ENCODE measurements around the gene CRELD1.

The CRELD1 gene

DNA sequence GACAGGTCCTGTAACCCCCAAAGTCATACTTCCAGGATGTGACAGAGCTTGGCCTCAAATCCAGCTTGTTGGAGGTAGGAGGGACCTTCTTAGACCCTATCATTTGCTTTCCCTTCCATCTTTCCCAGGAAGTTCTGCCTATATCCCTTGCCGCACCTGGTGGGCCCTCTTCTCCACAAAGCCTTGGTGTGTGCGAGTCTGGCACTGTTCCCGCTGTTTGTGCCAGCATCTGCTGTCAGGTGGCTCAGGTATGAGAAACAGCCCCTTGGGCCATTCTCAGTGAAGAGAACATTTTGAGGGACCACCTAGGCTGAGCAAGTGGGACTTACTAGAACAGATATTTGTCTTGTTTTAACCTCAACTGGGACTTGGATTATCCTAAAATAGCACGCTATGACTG lies 29.7 kb upstream of the CRELD1 start:
- DNase-seq (ENCODE audit: low read depth, low spot score): no peak

GRCh38 chr3:9906480-9906879 lies 27.2 kb upstream of the CRELD1 start:
- DNase-seq (ENCODE audit: low read depth, low spot score): no peak

DNA sequence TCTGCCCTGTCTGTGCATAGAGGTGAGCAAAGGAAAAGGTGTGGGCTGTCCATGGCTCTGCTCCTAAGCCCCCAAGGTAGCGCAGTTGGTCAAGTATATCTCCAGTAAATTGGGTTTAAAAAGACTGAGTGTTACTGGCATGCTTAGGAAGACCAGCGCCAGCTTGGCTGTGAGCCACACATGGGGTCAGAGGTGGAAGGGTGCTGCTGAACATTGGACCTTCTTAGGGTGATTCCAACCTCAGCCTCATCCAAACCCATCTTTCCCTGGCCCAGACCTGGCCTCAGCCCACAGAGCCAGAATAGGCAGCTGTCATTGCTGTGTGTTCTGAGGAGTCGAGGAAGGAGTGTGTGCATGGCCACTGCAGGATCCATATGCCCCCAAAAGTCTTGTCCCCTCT lies 25.3 kb upstream of the CRELD1 start:
- DNase-seq (ENCODE audit: low read depth, low spot score): no peak

GRCh38 chr3:9909221-9910013 lies 24.2 kb upstream of the CRELD1 start:
- DNase-seq (ENCODE audit: low read depth, low spot score): no peak

DNA sequence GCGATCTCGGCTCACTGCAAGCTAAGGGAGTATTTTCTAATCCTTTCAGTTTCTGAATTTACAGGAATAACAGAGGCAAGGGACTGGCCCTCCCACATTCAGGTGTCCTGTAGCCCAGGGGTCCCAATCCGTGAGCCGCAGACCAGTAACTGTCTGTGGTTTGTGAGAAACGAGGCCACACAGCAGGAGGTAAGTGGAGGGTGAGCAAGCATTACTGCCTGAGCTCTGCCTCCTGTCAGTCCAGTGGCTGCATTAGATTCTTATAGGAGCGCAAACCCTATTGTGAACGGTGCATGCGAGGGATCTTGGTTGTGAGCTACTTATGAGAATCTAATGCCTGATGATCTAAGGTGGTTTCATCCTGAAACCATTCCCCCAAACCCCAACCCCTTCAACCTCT lies 21.8 kb upstream of the CRELD1 start:
- DNase-seq (ENCODE audit: low read depth, low spot score): no peak

DNA sequence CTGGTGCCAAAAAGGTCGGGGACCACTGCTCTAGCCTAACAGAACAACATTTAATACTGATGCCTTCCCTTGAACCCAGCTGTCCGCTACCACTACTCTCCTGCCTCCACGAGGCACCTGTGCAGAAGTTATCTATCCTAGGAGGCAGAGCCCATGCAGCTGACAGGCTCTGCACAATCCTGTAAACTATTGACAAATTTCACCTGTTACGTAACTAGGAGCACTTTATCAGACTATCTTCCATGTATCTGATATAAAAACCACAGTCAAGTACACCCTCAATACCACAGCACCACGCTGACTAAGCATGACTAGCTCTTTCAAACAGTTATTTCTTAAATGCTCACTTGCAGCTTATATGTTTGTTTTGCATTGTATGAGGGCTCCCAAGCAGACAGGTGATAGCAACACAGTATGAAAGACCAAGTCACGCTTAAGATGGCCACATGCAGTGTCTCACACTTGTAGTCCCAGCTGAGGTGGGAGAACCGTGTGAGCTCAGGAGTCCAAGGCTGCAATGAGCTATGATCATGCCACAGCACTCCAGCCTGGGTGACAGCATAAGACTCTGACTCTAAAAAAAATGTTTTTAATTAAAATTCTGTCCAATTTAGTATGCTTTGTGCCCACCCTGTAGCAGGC lies 21.2 kb upstream of the CRELD1 start:
- DNase-seq (ENCODE audit: low read depth, low spot score): no peak

DNA sequence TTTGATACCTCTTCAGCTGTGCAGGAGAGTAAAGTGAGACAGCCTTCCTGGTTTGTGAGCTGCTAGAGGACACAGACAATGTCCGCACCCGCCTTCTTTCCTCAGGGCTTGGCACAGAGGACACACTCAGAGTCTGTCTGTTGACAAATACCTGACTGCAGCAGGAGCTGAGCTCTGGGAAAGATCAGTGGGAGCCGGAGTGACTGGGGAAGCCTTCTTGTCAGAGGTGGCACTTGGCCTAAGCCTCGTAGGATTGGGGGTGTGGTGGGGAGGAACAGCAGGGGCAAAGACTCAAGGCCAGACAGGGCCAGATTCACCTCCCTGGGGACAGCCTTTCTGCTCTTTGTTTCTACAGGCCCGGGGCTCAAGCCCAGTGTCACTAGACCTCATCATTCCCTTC lies 20.0 kb upstream of the CRELD1 start:
- DNase-seq (ENCODE audit: low read depth, low spot score): no peak

DNA sequence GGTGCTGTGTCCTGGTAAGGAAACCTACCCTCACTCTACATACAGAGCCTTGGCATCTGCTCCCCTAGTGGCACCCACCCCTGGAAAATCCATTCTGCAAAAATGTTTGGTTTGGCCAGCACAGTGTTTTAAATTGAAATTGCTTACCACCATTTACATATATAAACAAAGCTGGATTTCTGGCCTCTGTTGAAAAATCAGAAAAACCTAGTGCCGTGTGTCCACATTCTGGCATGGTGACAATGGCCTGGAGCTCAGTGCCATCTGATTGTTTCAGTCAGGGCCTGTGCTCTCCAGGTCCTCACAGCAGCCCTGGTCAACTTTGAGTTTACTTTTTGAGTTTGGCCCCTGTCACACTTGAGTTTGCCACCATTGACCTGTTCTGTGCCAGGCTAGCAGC lies 19.6 kb upstream of the CRELD1 start:
- no peak for DNase-seq (ENCODE audit: low read depth, low spot score)

DNA sequence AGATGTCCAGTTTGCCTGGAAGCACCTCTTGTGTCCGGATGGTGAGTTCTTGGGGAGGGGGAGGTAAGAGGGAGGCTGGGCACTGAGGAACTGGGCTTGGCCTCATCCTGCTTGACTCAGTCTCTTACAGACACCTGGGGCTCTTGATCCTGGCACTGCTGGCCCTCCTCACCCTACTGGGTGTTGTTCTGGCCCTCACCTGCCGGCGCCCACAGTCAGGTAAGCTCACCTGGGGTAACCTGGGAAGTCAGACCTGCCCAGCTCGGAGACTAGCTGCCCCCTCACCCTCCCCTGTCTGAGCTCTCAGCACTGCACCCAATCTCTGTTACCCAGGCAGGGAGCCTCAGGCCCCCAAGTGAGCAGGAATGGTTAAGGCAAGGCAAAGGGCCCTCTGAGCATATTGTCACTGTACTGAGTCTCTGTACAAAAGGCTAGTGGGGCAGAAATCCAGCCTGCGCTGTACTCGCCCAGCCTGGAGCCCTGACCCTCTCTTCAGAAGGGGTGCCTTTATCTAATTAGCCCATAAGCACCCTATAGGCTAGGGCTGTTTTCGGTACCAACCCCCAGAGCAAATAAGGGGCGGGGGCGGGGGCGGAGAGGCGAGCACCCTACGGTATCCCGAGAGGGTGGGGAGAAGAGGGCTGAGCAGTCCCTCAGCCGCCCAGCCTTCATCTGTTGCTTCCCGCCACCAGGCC lies 18.9 kb upstream of the CRELD1 start:
- no peak for DNase-seq (ENCODE audit: low read depth, low spot score)

- DNase-seq (ENCODE audit: low read depth, low spot score): no peak
These were observed 18.1 kb upstream of the CRELD1 start for GRCh38 chr3:9915254-9916141.

- DNase-seq (ENCODE audit: low read depth, low spot score): no peak
These were observed 17.3 kb upstream of the CRELD1 start for GRCh38 chr3:9916346-9916733.

- DNase-seq (ENCODE audit: low read depth, low spot score): peak; percentile 65
These were observed 16.6 kb upstream of the CRELD1 start, which contains the start of gene IL17RC for GRCh38 chr3:9916734-9917680. TSS of gene IL17RC (plus strand) at chr3:9917098. CDS start at chr3:9917316, 218 bp downstream.

DNA sequence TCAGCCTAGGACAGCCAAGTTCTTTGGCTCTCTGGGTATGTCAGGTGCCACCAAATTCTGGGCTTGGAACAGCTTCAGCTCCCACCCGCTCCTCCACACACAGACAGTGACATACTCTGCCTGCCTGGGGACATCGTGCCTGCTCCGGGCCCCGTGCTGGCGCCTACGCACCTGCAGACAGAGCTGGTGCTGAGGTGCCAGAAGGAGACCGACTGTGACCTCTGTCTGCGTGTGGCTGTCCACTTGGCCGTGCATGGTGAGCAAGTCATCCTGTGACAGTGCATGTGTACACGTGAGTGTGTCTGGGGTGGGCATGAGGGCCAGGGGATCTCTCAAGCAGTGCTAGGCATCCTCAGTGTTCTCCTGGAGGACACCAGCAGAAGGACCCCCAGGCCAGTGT lies 15.8 kb upstream of the CRELD1 start:
- no peak for DNase-seq (ENCODE audit: low read depth, low spot score)

GRCh38 chr3:9918261-9919038 lies 15.2 kb upstream of the CRELD1 start:
- DNase-seq (ENCODE audit: low read depth, low spot score): no peak

DNA sequence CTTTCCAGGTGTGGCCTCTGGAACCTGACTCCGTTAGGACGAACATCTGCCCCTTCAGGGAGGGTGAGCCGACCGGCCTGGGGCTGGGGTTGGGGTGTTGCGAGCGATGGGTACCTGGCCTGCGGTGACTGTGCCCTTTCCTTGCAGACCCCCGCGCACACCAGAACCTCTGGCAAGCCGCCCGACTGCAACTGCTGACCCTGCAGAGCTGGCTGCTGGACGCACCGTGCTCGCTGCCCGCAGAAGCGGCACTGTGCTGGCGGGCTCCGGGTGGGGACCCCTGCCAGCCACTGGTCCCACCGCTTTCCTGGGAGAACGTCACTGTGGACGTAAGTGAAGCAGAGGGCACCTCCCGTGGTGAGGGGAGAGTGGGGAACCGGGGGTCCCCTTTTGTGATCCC lies 5.5 kb upstream of the CRELD1 start:
- no peak for DNase-seq (ENCODE audit: low read depth, low spot score)

DNA sequence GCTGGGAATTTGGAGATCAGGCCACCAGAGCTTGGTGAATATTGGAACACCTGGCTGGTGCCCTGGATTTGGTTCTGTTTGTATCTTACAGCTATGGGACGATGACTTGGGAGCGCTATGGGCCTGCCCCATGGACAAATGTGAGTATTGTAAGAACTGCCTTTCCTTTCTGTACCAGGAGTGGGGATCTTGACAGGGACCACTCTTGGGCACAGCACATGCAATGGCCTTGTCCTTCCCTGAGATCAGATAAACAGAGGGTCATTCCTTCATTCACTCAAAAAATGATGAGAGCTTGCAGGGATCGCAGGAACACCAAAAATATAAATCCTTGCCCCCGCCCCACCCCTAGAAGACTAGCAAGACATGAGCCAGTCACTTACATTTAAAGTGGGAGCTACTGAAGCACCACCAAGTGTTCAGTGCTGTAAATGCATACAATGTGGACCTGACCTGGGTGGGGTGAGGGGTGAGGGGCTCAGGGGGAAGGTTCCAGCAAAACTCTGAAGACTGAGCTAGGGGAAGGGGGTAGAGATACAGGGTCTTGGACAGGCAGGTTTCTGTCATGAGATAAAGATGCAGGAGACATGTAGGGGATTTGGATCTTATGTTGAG lies 2.7 kb upstream of the CRELD1 start:
- no peak for DNase-seq (ENCODE audit: low read depth, low spot score)

DNA sequence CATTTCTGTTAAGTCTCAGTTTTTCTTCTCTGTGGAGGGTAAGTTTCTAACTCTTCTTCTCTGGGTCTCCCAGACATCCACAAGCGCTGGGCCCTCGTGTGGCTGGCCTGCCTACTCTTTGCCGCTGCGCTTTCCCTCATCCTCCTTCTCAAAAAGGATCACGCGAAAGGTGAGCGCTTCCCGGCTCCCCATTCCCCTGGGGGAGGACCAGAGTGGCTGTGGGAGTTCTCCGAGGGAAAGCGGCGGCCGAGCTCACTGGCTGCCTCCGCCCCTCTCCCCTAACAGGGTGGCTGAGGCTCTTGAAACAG lies 1.1 kb upstream of the CRELD1 start:
- DNase-seq (ENCODE audit: low read depth, low spot score): no peak

- peak; percentile 73 for DNase-seq (ENCODE audit: low read depth, low spot score)
These were observed 632 bp upstream of the CRELD1 start for GRCh38 chr3:9932843-9933560.

- no peak for DNase-seq (ENCODE audit: low read depth, low spot score)
These were observed 594 bp downstream of the CRELD1 start for GRCh38 chr3:9934235-9934621.

Measured in smooth muscle cell of the brain vasculature (primary cell).